HUES6 (cell line): Measurements from ENCODE around the gene ATP2B3.
A peak's percentile ranks its signal among the peaks of the same experiment; 100 is the strongest.

Source experiments
- H3K27ac ChIP-seq: 2 replicates; pipeline ENCODE4 v1.7.0; 2013; ENCODE audit warnings: low read depth, mild to moderate bottlenecking, low read length, inconsistent platforms
- H3K27me3 ChIP-seq: 2 replicates; pipeline ENCODE4 v1.6.1; 2013; ENCODE audit warnings: low read length; ENCODE audit not compliant: control insufficient read depth, insufficient read depth
- H3K36me3 ChIP-seq: 2 replicates; pipeline ENCODE4 v1.6.1; 2013; ENCODE audit warnings: low read length; ENCODE audit not compliant: control insufficient read depth, insufficient read depth
- H3K4me1 ChIP-seq: 2 replicates; pipeline ENCODE4 v1.6.1; 2013; ENCODE audit warnings: low read length; ENCODE audit not compliant: control insufficient read depth, insufficient read depth
- H3K4me3 ChIP-seq: 2 replicates; pipeline ENCODE4 v1.5.1; 2013; ENCODE audit warnings: low read depth, low read length
- H3K9ac ChIP-seq: one replicate; pipeline ENCODE4 v1.6.1; 2013; ENCODE audit warnings: mild to moderate bottlenecking, low read length
- H3K9me3 ChIP-seq: 2 replicates; pipeline ENCODE4 v1.6.1; 2013; ENCODE audit warnings: low read depth, low read length; ENCODE audit not compliant: control insufficient read depth, insufficient read depth

The ATP2B3 gene

GRCh38 chrX:153476666-153477363, 40.6 kb upstream of the ATP2B3 start:
- no peaks in the 10 kb centered on the region for H3K36me3 ChIP-seq
- H3K4me3 ChIP-seq = no peak overlapping the region
- H3K9me3 ChIP-seq = peaks cover 20% of the 10 kb centered on the region; the same call in 1 of the 2 replicates
- H3K9ac ChIP-seq = peak overlapping the region; percentile 7
- H3K4me1 ChIP-seq = peaks cover 33% of the 10 kb centered on the region; the same call in 1 of the 2 replicates
- no peak overlapping the region; the same call in 1 of the 2 replicates for H3K27ac ChIP-seq
- peaks cover 27% of the 10 kb centered on the region for H3K27me3 ChIP-seq

GRCh38 chrX:153477364-153477857, 40.0 kb upstream of the ATP2B3 start:
- Histone ChIP-seq H3K9me3 (peaks cover 20% of the 10 kb centered on the region; the same call in 1 of the 2 replicates), H3K36me3 (no peaks in the 10 kb centered on the region), H3K27ac (no peak overlapping the region)

GRCh38 chrX:153477901-153478300, 39.5 kb upstream of the ATP2B3 start:
- no peaks in the 10 kb centered on the region for H3K36me3 ChIP-seq
- H3K27me3 ChIP-seq = peaks cover 27% of the 10 kb centered on the region
- peaks cover 24% of the 10 kb centered on the region; the same call in 1 of the 2 replicates for H3K9me3 ChIP-seq
- no peak overlapping the region for H3K27ac ChIP-seq
- H3K9ac ChIP-seq = no peak overlapping the region
- H3K4me3 ChIP-seq = no peak overlapping the region
- H3K4me1 ChIP-seq = peaks cover 33% of the 10 kb centered on the region; the same call in 1 of the 2 replicates

More at GRCh38 chrX:153477364-153477857, 40.0 kb upstream of the ATP2B3 start:
- Histone ChIP-seq H3K27me3 (peaks cover 27% of the 10 kb centered on the region), H3K4me3 (no peak overlapping the region), H3K4me1 (peaks cover 33% of the 10 kb centered on the region; the same call in 1 of the 2 replicates), H3K9ac (no peak overlapping the region)

- Histone ChIP-seq H3K9me3 (peaks cover 18% of the 10 kb centered on the region; the same call in 1 of the 2 replicates), H3K4me1 (peaks cover 33% of the 10 kb centered on the region; the same call in 1 of the 2 replicates), H3K27me3 (peaks cover 23% of the 10 kb centered on the region), H3K9ac (no peak overlapping the region), H3K36me3 (no peaks in the 10 kb centered on the region), H3K4me3 (no peak overlapping the region), H3K27ac (no peak overlapping the region)
Observed at GRCh38 chrX:153478746-153479145, 38.7 kb upstream of the ATP2B3 start.

GRCh38 chrX:153481043-153481442, 36.4 kb upstream of the ATP2B3 start:
- H3K9ac ChIP-seq = no peak overlapping the region
- peaks cover 23% of the 10 kb centered on the region; the same call in 1 of the 2 replicates for H3K4me1 ChIP-seq
- H3K9me3 ChIP-seq = peaks cover 26% of the 10 kb centered on the region; the same call in 1 of the 2 replicates
- H3K4me3 ChIP-seq = no peak overlapping the region
- H3K27me3 ChIP-seq = peaks cover 5% of the 10 kb centered on the region
- H3K27ac ChIP-seq = no peak overlapping the region
- H3K36me3 ChIP-seq = no peaks in the 10 kb centered on the region

- no peak overlapping the region for H3K4me3 ChIP-seq
- H3K27me3 ChIP-seq = no peaks in the 10 kb centered on the region
- no peaks in the 10 kb centered on the region for H3K36me3 ChIP-seq
- no peak overlapping the region for H3K9ac ChIP-seq
- H3K4me1 ChIP-seq = peaks cover 9% of the 10 kb centered on the region; the same call in 1 of the 2 replicates
- H3K9me3 ChIP-seq = peaks cover 30% of the 10 kb centered on the region; the same call in 1 of the 2 replicates
- H3K27ac ChIP-seq = no peak overlapping the region
Observed at GRCh38 chrX:153482376-153483015, 34.9 kb upstream of the ATP2B3 start.

GRCh38 chrX:153485396-153486080, 31.9 kb upstream of the ATP2B3 start:
- Histone ChIP-seq H3K36me3 (no peaks in the 10 kb centered on the region), H3K9me3 (peaks cover 38% of the 10 kb centered on the region; the same call in 1 of the 2 replicates), H3K9ac (no peak overlapping the region), H3K27me3 (no peaks in the 10 kb centered on the region), H3K4me3 (no peak overlapping the region), H3K27ac (no peak overlapping the region), H3K4me1 (peaks cover 6% of the 10 kb centered on the region; the same call in 1 of the 2 replicates)

DNA sequence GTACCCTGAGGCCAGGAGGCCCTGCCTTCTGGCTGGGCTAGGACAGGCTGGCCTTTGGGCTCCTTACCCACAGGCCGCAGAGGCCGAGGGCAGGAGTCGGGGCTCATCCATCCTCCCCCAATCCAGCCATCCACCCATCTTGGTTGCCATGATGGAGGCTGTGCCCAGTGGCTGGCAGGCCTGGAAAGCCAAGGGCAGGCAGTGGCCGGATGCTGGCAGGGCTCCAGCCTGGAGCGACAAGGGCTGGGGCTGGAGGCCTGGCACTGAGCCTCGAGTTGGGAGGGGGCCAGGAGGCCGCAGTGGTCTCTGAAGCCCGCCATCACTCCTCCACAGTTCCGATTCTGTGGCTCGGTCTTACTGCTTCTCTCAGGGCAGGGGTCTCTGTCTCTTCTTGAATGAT, 31.3 kb upstream of the ATP2B3 start:
- no peak overlapping the region for H3K9ac ChIP-seq
- no peaks in the 10 kb centered on the region for H3K27me3 ChIP-seq
- H3K36me3 ChIP-seq = no peaks in the 10 kb centered on the region
- peaks cover 39% of the 10 kb centered on the region; the same call in 1 of the 2 replicates for H3K9me3 ChIP-seq
- no peak overlapping the region for H3K4me3 ChIP-seq
- H3K27ac ChIP-seq = no peak overlapping the region
- H3K4me1 ChIP-seq = peaks cover 10% of the 10 kb centered on the region; the same call in 1 of the 2 replicates

GRCh38 chrX:153487590-153488071, 29.8 kb upstream of the ATP2B3 start:
- H3K27ac ChIP-seq = no peak overlapping the region
- no peaks in the 10 kb centered on the region for H3K36me3 ChIP-seq
- H3K9me3 ChIP-seq = peaks cover 32% of the 10 kb centered on the region; the same call in 1 of the 2 replicates
- no peaks in the 10 kb centered on the region for H3K27me3 ChIP-seq
- no peak overlapping the region for H3K4me3 ChIP-seq
- peak overlapping the region; percentile 30 for H3K9ac ChIP-seq
- peaks cover 19% of the 10 kb centered on the region; the same call in 1 of the 2 replicates for H3K4me1 ChIP-seq

DNA sequence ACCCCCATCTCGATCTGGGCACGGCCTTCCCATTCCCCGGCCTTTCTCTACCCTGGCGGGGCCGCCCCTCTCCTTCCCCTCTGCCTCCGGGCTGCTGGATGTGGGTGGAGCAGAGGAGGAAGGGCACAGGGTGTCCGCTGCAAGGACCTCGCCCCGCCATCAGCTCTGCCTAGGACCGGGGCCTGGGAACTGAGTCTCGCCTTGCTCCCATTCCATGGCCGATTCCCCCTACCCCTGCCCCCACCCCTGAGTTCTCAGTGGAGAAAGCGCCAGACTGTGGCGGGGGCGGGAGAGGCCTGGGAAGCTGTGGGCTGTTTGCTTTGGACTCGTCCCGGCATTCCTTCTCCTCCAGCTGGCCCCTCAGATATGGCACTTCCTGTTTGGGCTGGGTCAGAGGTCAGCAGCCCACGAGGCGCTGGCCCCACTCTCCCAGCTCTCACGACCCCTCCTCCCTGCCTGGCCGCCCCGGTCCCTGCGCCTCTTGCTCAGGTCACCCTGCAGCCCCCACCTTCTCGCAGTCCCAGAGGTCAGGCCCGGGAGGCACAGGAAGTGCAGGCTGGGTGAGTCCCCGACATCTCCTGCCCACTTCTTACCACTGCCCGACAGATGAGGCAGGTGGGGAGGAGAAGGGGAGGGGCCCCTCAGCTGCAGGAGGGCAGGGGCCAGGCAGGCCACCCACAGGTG, 29.1 kb upstream of the ATP2B3 start:
- no peaks in the 10 kb centered on the region for H3K27me3 ChIP-seq
- H3K9ac ChIP-seq = no peak overlapping the region
- no peak overlapping the region; the same call in 1 of the 2 replicates for H3K27ac ChIP-seq

More for the DNA sequence above, 29.1 kb upstream of the ATP2B3 start:
- no peak overlapping the region for H3K4me3 ChIP-seq
- peaks cover 19% of the 10 kb centered on the region; the same call in 1 of the 2 replicates for H3K4me1 ChIP-seq
- H3K36me3 ChIP-seq = no peaks in the 10 kb centered on the region
- peaks cover 28% of the 10 kb centered on the region; the same call in 1 of the 2 replicates for H3K9me3 ChIP-seq
